Metanephros (tissue), 1 donor: ENCODE data around the gene OR5B3. TPM values are rescaled to one million over a fixed set of nuclear protein-coding genes. Genes with fewer than 3 reads are reported as not detected.

Experiments used
- total RNA-seq: library from RNA; depleted of rRNA; stranded (reverse); fragments of >200 nt; gene quantifications from one replicate; pipeline ENCODE4 v1.2.3, GENCODE V29; 2014

OR5B3 gene
- not detected for total RNA-seq

DNA sequence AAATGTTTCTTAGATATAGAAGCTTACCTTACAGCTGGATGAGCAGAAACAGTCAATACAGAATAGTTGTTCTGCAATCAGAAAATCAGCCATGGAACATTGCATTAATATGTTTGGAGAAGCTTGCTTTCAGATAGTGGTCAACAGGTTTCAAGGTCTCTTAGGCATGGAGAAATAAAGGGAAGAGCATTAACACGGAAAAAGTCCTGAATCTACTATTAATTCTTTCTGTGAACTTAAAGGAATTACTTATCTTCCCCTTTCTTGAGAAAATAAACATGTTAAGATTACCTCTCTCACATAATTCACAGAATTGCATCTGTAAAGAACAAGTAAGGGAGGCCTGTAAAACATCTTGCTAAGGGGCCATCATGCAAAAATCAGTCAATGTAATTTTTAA is at the start of gene OR5B3:
OR5B3 (minus strand) TSS at position 101 of the 400 bp plus-strand sequence. CDS start 3,465 bp downstream, outside the sequence.

GRCh38 chr11:58442136-58442535 is 35.5 kb upstream of the OR5B3 start, which contains the start of gene OR5B12:
TSS of gene OR5B12 (minus strand) at chr11:58442236. CDS start at chr11:58440151, 2,085 bp downstream.

DNA sequence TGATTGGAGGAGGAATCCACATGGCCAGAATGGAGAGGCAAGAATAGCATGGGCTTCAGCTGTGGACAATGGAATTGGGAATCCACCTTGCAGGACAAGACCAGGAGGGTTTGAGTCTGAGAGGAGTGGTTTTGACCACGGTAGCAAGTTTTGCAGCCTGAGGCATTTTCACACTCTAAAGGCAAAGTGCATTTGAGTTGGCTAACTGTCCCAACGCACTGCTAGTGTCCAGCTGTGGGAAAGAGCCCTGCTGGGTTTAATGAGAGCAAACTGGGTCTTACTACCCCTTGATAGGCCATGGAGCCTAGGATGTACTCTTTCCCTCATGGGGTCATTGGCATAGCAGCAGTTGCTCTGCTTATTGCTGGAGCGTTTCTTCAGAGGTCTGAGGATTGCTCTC is 21.3 kb upstream of the OR5B3 start, which contains the start of gene OR5B2:
OR5B2 (minus strand) TSS at position 101 of the 400 bp plus-strand sequence. CDS start 4,860 bp downstream, outside the sequence.

DNA sequence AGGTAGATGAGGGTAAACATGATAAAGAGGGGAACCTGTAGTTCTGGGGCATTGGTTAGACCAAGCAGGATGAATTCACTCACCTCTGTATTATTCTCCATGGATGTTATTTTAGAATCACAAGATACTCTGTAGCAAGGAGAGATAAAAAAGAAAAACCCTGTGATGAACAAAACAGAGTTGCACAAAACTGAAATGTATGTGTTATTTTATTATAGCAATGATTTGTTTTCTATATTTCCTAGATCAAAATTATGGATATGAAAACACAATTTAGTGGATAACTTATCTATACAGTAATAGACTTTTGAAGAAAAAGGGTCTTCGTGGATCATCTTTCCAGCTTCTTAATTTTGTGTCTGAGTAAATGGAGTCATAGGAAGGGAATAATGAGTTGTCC is 47.7 kb downstream of the OR5B3 start, which contains the start of gene OR5B17:
OR5B17 (minus strand) TSS at position 101 of the 400 bp plus-strand sequence; CDS start at position 101, 0 bp downstream.

Other genes starting within 250 kb of the OR5B3 start
- gene OR9Q2, start 217.8 kb downstream of the OR5B3 start, total RNA-seq = not detected
- gene OR1S2, start 202.7 kb downstream of the OR5B3 start, total RNA-seq = not detected
- not detected for gene OR1S1, start 194.2 kb downstream of the OR5B3 start, total RNA-seq
- gene OR10Q1, start 178.0 kb downstream of the OR5B3 start, total RNA-seq = not detected
- not detected for gene OR10W1, start 138.6 kb downstream of the OR5B3 start, total RNA-seq
- gene OR5B17, start 47.8 kb downstream of the OR5B3 start, total RNA-seq = not detected
- gene OR5B2, start 21.2 kb upstream of the OR5B3 start, total RNA-seq = not detected
- not detected for gene OR5B12, start 35.4 kb upstream of the OR5B3 start, total RNA-seq
- 0.23 TPM for gene OR5B21, start 101.2 kb upstream of the OR5B3 start, total RNA-seq
- 8.5 TPM for gene LPXN, start 169.0 kb upstream of the OR5B3 start, total RNA-seq
- 38.0 TPM for gene ZFP91, start 172.2 kb upstream of the OR5B3 start, total RNA-seq
- gene CNTF, start 215.8 kb upstream of the OR5B3 start, total RNA-seq = 0.99 TPM